Activated naive CD8-positive, alpha-beta T cell treated with anti-CD3 and anti-CD28 coated beads, Interleukin-2, amount 50 U/mL, for 16 hours (primary cell): ENCODE results near the gene WFDC5.

Source experiments
- DNase-seq: peaks from one replicate; pipeline ENCODE4 v3.0.0-alpha.2; 2020; ENCODE audit warnings: low read depth, low spot score

The WFDC5 gene

GRCh38 chr20:45115386-45115774, 406 bp upstream of the WFDC5 start:
- DNase-seq: no peak

- no peak for DNase-seq
Measured at GRCh38 chr20:45113865-45114264, 1.1 kb downstream of the WFDC5 start.

GRCh38 chr20:45112754-45113153, 2.2 kb downstream of the WFDC5 start:
- no peak for DNase-seq

DNA sequence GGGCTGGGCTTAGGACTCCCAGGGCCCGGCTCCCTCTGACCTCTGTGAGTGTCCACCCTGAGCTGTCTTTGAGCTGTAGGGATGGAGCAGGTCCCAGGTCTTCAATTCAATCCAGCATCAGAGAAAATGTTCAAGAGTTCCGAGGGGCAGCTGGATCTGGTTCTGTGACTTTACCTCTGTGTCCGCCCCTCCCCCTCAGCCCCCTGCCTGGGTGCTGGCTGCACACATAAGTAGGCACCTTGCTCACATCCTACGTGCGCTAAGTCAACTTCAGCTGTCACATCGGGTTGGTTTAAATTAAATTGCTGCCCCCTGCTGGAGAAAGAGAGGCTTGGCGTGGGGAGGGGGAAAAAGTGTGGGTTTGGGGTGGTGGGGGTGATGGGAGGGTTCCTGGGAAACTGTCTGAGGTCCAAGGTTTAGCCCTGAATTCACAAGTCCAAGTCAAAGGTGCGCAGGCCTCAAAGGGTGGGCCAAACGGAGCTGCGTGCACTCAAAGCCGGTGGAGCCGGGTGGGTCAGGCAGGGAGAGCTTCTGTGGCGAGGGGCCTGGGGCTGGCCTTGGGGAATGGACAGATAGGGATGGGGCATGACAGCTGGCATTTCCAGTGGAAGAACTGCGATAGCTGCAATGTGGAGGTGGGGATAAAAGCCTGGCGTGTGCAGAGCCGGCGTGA, 3.0 kb downstream of the WFDC5 start:
- no peak for DNase-seq

GRCh38 chr20:45111285-45111684, 3.7 kb downstream of the WFDC5 start:
- no peak for DNase-seq

- no peak for DNase-seq
Measured at GRCh38 chr20:45110301-45110700, 4.7 kb downstream of the WFDC5 start.

DNA sequence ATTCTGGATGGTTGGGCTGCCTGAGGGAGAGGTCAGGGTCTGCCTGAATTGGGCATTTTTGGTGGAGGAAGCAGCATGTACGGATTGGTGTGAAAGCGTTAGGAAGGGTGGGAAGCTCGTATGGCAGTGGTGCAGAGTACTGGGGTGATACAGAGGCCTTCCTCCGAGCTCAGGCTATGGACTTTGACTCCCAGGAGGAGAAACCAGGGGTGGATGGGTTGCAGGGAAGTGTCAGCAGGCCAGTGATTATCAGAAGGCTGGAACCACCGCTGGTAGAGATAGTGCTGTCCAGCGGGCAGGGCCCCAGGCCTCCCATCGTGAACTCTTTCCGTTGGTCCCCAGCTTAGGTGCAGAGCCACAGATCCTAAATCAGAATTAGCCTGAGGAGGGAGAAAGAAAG, 5.3 kb downstream of the WFDC5 start:
- no peak for DNase-seq

- no peak for DNase-seq
Measured at GRCh38 chr20:45105317-45105716, 9.7 kb downstream of the WFDC5 start.

GRCh38 chr20:45104786-45105185, 10.2 kb downstream of the WFDC5 start:
- no peak for DNase-seq

DNA sequence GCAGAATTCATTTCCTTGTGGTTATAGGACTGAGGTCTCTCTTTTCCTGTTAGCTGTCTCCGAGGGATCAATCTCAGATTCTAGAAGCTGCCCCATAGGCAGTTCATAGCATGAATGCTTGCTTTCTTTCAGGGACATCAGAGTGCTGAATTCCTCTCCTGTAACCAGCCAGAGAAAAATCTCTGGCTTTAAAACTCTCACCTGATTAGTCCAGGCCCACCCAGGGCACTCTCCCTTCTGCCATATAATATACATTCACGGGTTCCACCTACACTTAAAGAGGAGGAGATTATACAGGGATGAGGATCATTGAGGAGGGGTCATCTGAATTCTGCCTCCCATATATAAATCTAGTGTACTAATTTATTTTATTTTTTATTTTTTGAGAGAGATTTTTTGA, 11.9 kb downstream of the WFDC5 start:
- DNase-seq: no peak

- no peak for DNase-seq
Measured at GRCh38 chr20:45101333-45101850, 13.6 kb downstream of the WFDC5 start.

GRCh38 chr20:45100563-45101245, 14.3 kb downstream of the WFDC5 start, which contains the start of gene KCNS1:
TSS of gene KCNS1 (minus strand) at chr20:45101127. CDS start at chr20:45099236, 1,891 bp downstream.
- DNase-seq: no peak

GRCh38 chr20:45098103-45098773, 16.7 kb downstream of the WFDC5 start:
- DNase-seq: no peak

- DNase-seq: no peak
Measured at GRCh38 chr20:45097485-45098102, 17.4 kb downstream of the WFDC5 start.

GRCh38 chr20:45096781-45097180, 18.2 kb downstream of the WFDC5 start:
- DNase-seq: no peak

DNA sequence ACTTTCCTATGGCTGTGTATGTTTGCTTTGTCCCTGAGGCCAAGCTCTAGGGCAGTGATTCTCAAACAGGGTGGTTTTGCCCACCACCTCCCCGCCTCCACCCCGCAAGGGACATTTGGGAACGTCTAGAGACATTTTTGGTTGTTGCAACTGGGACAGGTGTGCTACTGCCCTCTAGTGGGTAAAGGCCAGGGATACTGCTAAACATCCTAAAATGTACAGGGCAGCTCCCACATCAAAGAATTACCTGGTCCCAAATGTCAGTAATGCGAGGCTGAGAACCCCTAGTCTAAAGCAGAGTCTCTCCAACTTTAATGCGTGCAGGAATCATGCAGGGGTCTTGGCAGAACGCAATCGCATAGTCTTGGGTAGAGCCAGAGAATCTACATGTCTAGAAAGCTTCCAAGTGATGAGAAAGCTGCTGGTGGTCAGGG, 19.2 kb downstream of the WFDC5 start:
- DNase-seq: peak; percentile 32

- DNase-seq: no peak
Measured at GRCh38 chr20:45094864-45095574, 20.0 kb downstream of the WFDC5 start.

- no peak for DNase-seq
Measured at GRCh38 chr20:45094201-45094600, 20.8 kb downstream of the WFDC5 start.

- no peak for DNase-seq
Measured at GRCh38 chr20:45092898-45093297, 22.1 kb downstream of the WFDC5 start.

GRCh38 chr20:45091366-45091765, 23.6 kb downstream of the WFDC5 start:
- DNase-seq: no peak

DNA sequence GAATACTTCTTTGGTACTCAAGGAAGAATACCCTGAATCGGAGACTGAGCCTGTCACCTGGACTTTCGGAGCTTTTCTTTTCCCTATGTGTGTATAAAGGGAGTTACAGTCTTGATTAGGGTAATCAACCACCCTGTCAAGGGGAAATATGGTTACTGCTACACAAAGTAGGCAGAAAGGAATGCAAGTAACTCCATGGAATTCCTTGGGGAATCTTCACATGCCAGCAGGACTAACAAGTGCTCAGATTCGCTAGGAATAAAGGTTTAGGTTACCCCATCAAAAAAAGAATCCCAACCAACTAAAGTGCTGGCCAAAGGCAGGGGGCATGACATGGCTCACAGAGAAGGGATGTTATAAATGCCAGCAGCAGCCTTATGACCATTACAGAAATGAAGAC, 24.5 kb downstream of the WFDC5 start:
- no peak for DNase-seq
